Endodermal cell (in vitro differentiated cells): ENCODE results near the gene TMEM8B. TPM values are rescaled to one million over a fixed set of nuclear protein-coding genes. Genes with fewer than 3 reads are reported as not detected.
A peak's percentile ranks its signal among the peaks of the same experiment; 100 is the strongest.

Experiments
- DNase-seq: peaks from one replicate; pipeline ENCODE4 v3.0.0-alpha.2; 2017
- H3K27ac ChIP-seq: 2 replicates; pipeline ENCODE4 v1.5.1; 2013; ENCODE audit warnings: mild to moderate bottlenecking, low read depth, low read length, moderate library complexity
- H3K27me3 ChIP-seq: 2 replicates; pipeline ENCODE4 v1.6.1; 2013; ENCODE audit warnings: mild to moderate bottlenecking, low read length, moderate library complexity; ENCODE audit not compliant: insufficient read depth, control insufficient read depth, poor library complexity, severe bottlenecking
- H3K36me3 ChIP-seq: 2 replicates; pipeline ENCODE4 v1.7.0; 2013; ENCODE audit warnings: mild to moderate bottlenecking, low read length, moderate library complexity; ENCODE audit not compliant: control insufficient read depth, insufficient read depth
- H3K4me1 ChIP-seq: one replicate; pipeline ENCODE4 v1.7.0; 2013; ENCODE audit warnings: low read length; ENCODE audit not compliant: control insufficient read depth, insufficient read depth
- H3K4me3 ChIP-seq: 2 replicates; pipeline ENCODE4 v1.5.1; 2013; ENCODE audit warnings: mild to moderate bottlenecking, low read length, moderate library complexity
- H3K9ac ChIP-seq: 2 replicates; pipeline ENCODE4 v1.6.1; 2013; ENCODE audit warnings: mild to moderate bottlenecking, low read length, moderate library complexity; ENCODE audit not compliant: poor library complexity, severe bottlenecking; ENCODE audit errors: extremely low read depth
- H3K9me3 ChIP-seq: 2 replicates; pipeline ENCODE4 v1.6.1; 2013; ENCODE audit warnings: mild to moderate bottlenecking, low read length, moderate library complexity; ENCODE audit not compliant: control insufficient read depth
- H3K27ac Mint-ChIP-seq: 2 replicates; pipeline ENCODE4 v1.8.0; 2020; ENCODE audit warnings: mixed read lengths
- H3K27me3 Mint-ChIP-seq: 2 replicates; pipeline ENCODE4 v1.8.0; 2021; ENCODE audit warnings: mild to moderate bottlenecking, mixed read lengths; ENCODE audit not compliant: insufficient read depth
- H3K36me3 Mint-ChIP-seq: 2 replicates; pipeline ENCODE4 v1.8.0; 2020; ENCODE audit warnings: low read depth, mixed read lengths
- H3K4me1 Mint-ChIP-seq: 2 replicates; pipeline ENCODE4 v1.8.0; 2020; ENCODE audit warnings: mixed read lengths
- H3K4me3 Mint-ChIP-seq: 2 replicates; pipeline ENCODE4 v1.8.0; 2020; ENCODE audit warnings: mild to moderate bottlenecking, moderate library complexity, mixed read lengths
- H3K9me3 Mint-ChIP-seq: 2 replicates; pipeline ENCODE4 v1.8.0; 2020; ENCODE audit warnings: mild to moderate bottlenecking, mixed read lengths
- WGBS, 2 experiments: methylation state at CpG; one replicate each; pipeline versions ENCODE4 v1.1.5 to v1.1.7; 2013; ENCODE audit warnings: missing lambda C conversion rate in 2 of 2, mixed read lengths in 1 of 2; ENCODE audit not compliant: insufficient coverage in 1 of 2, insufficient read length in 1 of 2; 5-methylcytosine and 5-hydroxymethylcytosine counted together
- total RNA-seq, 2 donors: library from RNA; stranded (reverse); fragmentation: NEBNext Ultra II Directional in 1 of 2; extraction: Animal tissue kit (Norgen Biotek cat#: 25700) in 1 of 2; gene quantifications; 2 replicates in 1 of 2; 3 replicates in 1 of 2; pipeline ENCODE4 v1.2.1, GENCODE V29; 2021
- TF ChIP-seq, protein P1 (sequence below): fragments of 200-600 bp; sonication (generic); conservative IDR thresholded peaks from 2 replicates; pipeline ENCODE4 v1.5.0; 2021; ENCODE audit warnings: antibody characterized with exemption, mild to moderate bottlenecking

Gene TMEM8B
- total RNA-seq, 2 donors from 2014 or later, result 12.8 to 18.3 TPM

DNA sequence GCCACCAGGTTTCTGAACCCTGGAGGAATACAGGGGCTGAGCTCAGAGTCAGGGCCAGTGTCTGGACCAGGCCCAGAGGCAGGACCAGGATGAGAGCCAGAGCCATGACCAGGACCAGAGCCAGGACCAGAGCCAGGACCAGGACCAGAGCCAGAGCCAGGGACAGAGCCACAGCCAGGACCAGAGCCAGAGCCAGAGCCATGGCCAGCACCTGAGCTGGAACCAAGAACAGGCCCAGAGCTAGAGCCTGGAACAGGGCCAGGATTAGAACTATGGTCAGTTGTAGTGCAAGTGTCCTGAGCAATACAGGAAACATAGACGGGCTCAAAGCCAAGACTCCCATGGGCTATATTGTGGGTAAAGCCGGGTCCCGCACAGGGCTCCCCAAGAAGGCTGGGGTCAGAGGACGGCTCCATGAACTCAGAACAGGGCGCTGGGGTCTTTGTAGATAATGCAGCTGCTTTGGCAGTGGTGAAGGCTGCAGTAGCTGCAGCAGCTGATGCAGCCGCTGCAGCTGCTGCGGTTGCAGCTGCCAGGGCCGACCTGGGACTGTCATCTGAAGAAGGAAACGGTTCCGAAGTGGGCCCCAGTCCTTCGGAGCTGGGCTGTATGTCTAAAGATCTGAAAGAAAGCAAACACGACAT is 17.5 kb upstream of the TMEM8B start:
- H3K4me3 Mint-ChIP-seq, result peak overlapping the region; percentile 60
- H3K9me3 ChIP-seq, result no peaks in the 10 kb centered on the region
- H3K4me1 Mint-ChIP-seq, result peaks cover 19% of the 10 kb centered on the region
- no peaks in the 10 kb centered on the region for H3K9me3 Mint-ChIP-seq
- H3K27me3 Mint-ChIP-seq, result peaks cover 5% of the 10 kb centered on the region
- WGBS, 2 experiments, result 45 to 50% methylated on average over 5 to 12 of the region's 12 CpGs
- H3K9ac ChIP-seq, result no peak overlapping the region
- peak overlapping the region; percentile 52 for H3K27ac Mint-ChIP-seq
- H3K27me3 ChIP-seq, result no peaks in the 10 kb centered on the region
- DNase-seq, result no peak
- H3K36me3 Mint-ChIP-seq, result peaks cover 13% of the 10 kb centered on the region
- no peaks in the 10 kb centered on the region for H3K4me1 ChIP-seq
- H3K4me3 ChIP-seq, result peak overlapping the region; percentile 78
- H3K36me3 ChIP-seq, result peaks cover 12% of the 10 kb centered on the region
- TF ChIP-seq, protein P1, sequence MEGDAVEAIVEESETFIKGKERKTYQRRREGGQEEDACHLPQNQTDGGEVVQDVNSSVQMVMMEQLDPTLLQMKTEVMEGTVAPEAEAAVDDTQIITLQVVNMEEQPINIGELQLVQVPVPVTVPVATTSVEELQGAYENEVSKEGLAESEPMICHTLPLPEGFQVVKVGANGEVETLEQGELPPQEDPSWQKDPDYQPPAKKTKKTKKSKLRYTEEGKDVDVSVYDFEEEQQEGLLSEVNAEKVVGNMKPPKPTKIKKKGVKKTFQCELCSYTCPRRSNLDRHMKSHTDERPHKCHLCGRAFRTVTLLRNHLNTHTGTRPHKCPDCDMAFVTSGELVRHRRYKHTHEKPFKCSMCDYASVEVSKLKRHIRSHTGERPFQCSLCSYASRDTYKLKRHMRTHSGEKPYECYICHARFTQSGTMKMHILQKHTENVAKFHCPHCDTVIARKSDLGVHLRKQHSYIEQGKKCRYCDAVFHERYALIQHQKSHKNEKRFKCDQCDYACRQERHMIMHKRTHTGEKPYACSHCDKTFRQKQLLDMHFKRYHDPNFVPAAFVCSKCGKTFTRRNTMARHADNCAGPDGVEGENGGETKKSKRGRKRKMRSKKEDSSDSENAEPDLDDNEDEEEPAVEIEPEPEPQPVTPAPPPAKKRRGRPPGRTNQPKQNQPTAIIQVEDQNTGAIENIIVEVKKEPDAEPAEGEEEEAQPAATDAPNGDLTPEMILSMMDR, result no peak
- H3K27ac ChIP-seq, result peak overlapping the region; percentile 6

DNA sequence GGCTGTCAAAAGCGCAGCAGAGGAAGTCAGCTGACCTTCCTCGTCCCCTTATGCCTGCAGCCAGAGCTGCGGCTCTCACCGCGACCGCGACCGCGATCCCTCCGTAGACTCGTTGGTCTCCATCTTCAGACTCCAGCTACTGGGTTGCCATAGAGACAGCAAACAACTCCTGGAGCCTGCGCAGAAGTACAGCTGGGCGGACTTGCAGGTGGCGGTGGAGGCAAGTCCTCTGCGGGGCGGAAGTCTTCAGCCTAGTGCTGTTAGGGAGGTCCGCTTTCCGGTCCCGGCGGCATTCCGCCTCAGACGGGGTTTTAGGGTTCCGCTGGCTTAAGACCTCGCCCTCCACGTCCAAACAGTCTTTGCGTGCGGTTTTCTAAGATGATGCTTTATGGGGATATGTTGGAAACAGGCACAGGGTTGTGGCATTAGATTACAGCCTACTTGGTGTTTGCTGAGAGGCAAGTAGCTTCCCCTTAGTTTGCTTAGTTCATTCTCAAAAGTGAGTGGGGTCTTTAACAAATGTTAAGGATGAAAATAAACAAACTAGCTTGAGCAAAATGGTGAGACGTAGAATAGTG is 16.9 kb upstream of the TMEM8B start, which contains the start of gene SPAG8:
Gene SPAG8, minus strand, starts transcription at position 238 of the 578 bp plus-strand sequence. Its CDS starts 115 bp downstream, at position 123.
- DNase-seq, result peak; percentile 98
- WGBS, 2 experiments, result 6 to 8% methylated on average over 13 to 28 of the region's 28 CpGs
- Histone ChIP-seq H3K27me3 (peaks cover 3% of the 10 kb centered on the region), H3K4me3 (peak within 1 kb of the TSS; percentile 78), H3K9ac (no peak within 1 kb of the TSS), H3K36me3 (peaks cover 11% of the 10 kb centered on the region), H3K9me3 (no peaks in the 10 kb centered on the region), H3K4me1 (no peaks in the 10 kb centered on the region), H3K27ac (peak within 1 kb of the TSS; percentile 6)
- Mint-ChIP-seq H3K27me3 (peaks cover 6% of the 10 kb centered on the region), H3K4me1 (peaks cover 19% of the 10 kb centered on the region), H3K36me3 (peaks cover 8% of the 10 kb centered on the region), H3K4me3 (peak within 1 kb of the TSS; percentile 60), H3K9me3 (no peaks in the 10 kb centered on the region), H3K27ac (peak within 1 kb of the TSS; percentile 87)
- TF ChIP-seq, protein P1, result no peak

DNA sequence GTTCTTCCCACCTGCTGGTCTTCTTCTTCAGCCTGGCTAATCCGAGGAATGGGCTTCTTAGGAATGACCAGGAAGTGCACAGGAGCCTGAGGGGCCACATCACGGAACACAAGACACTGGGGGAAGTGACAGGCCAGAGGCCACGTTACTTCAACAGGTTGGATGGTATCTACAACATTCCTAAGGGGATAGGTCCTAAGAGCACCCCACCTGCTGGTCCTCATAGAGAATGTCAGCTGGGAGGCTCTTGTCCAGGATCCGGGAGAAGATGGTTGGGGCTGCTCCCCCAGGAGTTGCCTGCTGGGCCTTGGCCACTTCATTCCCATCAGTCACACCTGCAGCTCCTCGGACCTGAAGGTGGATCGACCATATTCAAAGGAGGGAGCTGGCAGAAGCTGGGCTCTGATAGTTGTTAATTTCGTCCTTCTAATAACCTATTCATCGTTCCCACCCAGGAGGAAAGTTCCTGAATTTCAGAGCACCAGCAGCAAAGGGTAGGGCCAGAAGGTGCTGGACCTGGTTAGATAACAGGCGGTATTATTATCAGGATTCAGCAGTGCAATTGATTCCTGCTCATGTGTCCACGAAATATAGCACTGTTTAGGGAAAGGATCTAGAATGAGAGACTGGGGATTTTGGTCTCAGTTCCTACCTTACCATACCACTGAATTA is 15.5 kb upstream of the TMEM8B start:
- no peak overlapping the region for H3K27ac ChIP-seq
- H3K9me3 ChIP-seq, result no peaks in the 10 kb centered on the region
- H3K4me1 Mint-ChIP-seq, result peaks cover 19% of the 10 kb centered on the region
- no peaks in the 10 kb centered on the region for H3K36me3 ChIP-seq
- WGBS, 2 experiments, result 83 to 88% methylated on average over 5 to 10 of the region's 10 CpGs
- H3K27me3 ChIP-seq, result peaks cover 11% of the 10 kb centered on the region
- no peaks in the 10 kb centered on the region for H3K4me1 ChIP-seq
- peak; percentile 72 for DNase-seq
- H3K27me3 Mint-ChIP-seq, result peaks cover 10% of the 10 kb centered on the region
- TF ChIP-seq, protein P1, result peak; percentile 75
- no peaks in the 10 kb centered on the region for H3K9me3 Mint-ChIP-seq
- peaks cover 3% of the 10 kb centered on the region for H3K36me3 Mint-ChIP-seq
- H3K27ac Mint-ChIP-seq, result peak overlapping the region; percentile 84
- H3K9ac ChIP-seq, result peak overlapping the region; percentile 74
- H3K4me3 ChIP-seq, result peak overlapping the region; percentile 84
- peak overlapping the region; percentile 81 for H3K4me3 Mint-ChIP-seq
